ENCODE data around the gene ZBED4.

Gene ZBED4

DNA sequence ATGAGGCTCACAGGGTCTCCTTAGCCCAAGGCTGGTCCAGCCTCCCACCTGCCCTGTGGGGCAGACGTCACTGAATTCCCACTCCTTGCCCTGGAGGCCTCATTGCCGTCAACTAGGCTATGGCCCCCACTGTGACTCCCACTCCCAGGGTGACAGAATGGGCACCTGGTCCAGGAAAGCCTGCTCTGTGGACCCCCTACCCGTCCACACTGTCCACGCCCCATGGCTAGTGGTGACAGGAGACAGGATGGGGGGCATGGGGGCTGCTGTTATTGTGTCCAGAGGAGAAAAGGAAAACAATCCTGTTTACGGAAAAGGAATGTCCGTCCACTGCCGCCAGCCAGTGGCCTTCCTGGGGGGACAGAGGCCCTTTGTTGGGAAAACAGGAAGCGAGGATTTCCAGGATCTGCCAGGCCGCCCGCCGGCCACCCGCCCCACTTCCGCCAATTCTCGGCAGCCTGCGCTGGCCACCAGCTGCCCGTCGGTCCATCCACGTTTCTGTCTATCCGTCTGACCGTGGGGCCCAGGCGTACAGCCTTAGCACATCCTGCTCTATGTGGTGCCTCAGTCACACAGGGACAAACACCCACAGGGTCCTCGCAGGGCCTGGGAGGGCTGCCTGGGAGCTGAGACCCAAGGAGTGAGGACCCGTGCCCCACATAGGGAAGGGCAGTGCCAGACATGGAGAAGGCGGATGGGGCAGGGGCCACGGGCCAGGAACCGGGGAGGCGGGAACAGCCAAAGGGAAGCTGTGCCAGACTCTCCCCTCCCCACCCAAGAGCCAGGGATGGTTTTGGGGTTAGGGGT is 84.3 kb downstream of the ZBED4 start:
- H3K4me3 ChIP-seq (ENCODE audit: insufficient read depth, low read length, poor library complexity, severe bottlenecking) = no peak overlapping the region
- no peaks in the 10 kb centered on the region for H3K9me3 ChIP-seq (ENCODE audit: insufficient read depth, low read length)
- no peak overlapping the region for H2AFZ ChIP-seq (ENCODE audit: low read depth, low read length, severe bottlenecking)
- no peaks in the 10 kb centered on the region for H3K36me3 ChIP-seq (ENCODE audit: low read length)
- H3K4me2 ChIP-seq (ENCODE audit: low read depth, low read length, poor library complexity, severe bottlenecking) = no peak overlapping the region
- H3F3A ChIP-seq (ENCODE audit: insufficient read depth) = 0 out of 2 replicates have a peak, but pooled peaks cover 4% of the 10 kb centered on the region
- no peaks in the 10 kb centered on the region for H3K9me2 ChIP-seq (replicated peaks; ENCODE audit: insufficient read depth, low read length)
- no peaks in the 10 kb centered on the region for H3K79me2 ChIP-seq (ENCODE audit: insufficient read depth, low read length)
- no peaks in the 10 kb centered on the region for H4K20me1 ChIP-seq (ENCODE audit: low read depth, low read length)
- no peaks in the 10 kb centered on the region for H3K27me3 ChIP-seq (ENCODE audit: low read length)
- no peak overlapping the region for H3K9ac ChIP-seq (ENCODE audit: low read length)
- TF ChIP-seq CTCF (IDR thresholded peaks at IDR 0.05; ENCODE audit: insufficient read depth, low read length, poor library complexity, severe bottlenecking) = no peak
- TF ChIP-seq EZH2phosphoT487 (conservative IDR thresholded peaks at IDR 0.05; ENCODE audit: low read length) = no peak
- no peak overlapping the region for H3K27ac ChIP-seq (ENCODE audit: low read depth, low read length)

- Histone ChIP-seq H3K79me2 (ENCODE audit: insufficient read depth, low read length) (no peaks in the 10 kb centered on the region), H2AFZ (ENCODE audit: low read depth, low read length, severe bottlenecking) (no peak overlapping the region), H3F3A (ENCODE audit: insufficient read depth) (no peaks in the 10 kb centered on the region), H3K4me3 (ENCODE audit: insufficient read depth, low read length, poor library complexity, severe bottlenecking) (no peak overlapping the region), H3K9me2 (replicated peaks; ENCODE audit: insufficient read depth, low read length) (no peaks in the 10 kb centered on the region), H3K36me3 (ENCODE audit: low read length) (no peaks in the 10 kb centered on the region), H3K9me3 (ENCODE audit: insufficient read depth, low read length) (no peaks in the 10 kb centered on the region), H3K27me3 (ENCODE audit: low read length) (no peaks in the 10 kb centered on the region), H3K4me2 (ENCODE audit: low read depth, low read length, poor library complexity, severe bottlenecking) (no peak overlapping the region), H4K20me1 (ENCODE audit: low read depth, low read length) (no peaks in the 10 kb centered on the region), H3K9ac (ENCODE audit: low read length) (no peak overlapping the region), H3K27ac (ENCODE audit: low read depth, low read length) (no peak overlapping the region)
- no peak for TF ChIP-seq CTCF (IDR thresholded peaks at IDR 0.05; ENCODE audit: insufficient read depth, low read length, poor library complexity, severe bottlenecking)
- TF ChIP-seq EZH2phosphoT487 (conservative IDR thresholded peaks at IDR 0.05; ENCODE audit: low read length) = no peak
These were observed 85.0 kb downstream of the ZBED4 start for GRCh38 chr22:49938565-49939136.
